GM10266 (cell line): ENCODE data around the gene AGMAT.

Experiments used
- DNase-seq: peaks from one replicate; pipeline ENCODE4 v3.0.0; 2012; ENCODE audit errors: extremely low spot score
- TF ChIP-seq, protein P1 (sequence below): IDR thresholded peaks from 2 replicates; pipeline ENCODE4 v1.5.1; 2012; ENCODE audit warnings: mild to moderate bottlenecking, low read depth; ENCODE audit not compliant: control insufficient read depth, insufficient read depth; ENCODE audit errors: missing control alignments

AGMAT gene

DNA sequence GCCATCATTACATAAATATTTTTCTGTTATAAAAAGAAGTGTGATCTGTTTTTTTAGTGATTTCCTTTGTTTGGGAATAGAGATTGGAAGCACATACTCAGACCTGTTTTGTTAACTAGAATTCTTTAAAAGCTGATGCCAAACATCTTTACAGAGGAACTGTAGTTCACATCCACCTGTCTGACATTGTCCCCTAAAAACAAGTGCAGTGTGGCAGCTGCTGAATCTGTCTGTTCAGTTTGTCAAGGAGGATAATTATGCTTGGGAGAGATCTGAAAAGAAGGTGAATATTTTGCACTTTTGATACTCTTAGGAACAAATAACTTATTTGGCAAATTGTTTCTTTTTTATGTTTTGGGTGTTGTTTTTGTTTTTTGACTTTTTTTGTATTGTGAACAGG lies 13.6 kb downstream of the AGMAT start:
- TF ChIP-seq, protein P1, sequence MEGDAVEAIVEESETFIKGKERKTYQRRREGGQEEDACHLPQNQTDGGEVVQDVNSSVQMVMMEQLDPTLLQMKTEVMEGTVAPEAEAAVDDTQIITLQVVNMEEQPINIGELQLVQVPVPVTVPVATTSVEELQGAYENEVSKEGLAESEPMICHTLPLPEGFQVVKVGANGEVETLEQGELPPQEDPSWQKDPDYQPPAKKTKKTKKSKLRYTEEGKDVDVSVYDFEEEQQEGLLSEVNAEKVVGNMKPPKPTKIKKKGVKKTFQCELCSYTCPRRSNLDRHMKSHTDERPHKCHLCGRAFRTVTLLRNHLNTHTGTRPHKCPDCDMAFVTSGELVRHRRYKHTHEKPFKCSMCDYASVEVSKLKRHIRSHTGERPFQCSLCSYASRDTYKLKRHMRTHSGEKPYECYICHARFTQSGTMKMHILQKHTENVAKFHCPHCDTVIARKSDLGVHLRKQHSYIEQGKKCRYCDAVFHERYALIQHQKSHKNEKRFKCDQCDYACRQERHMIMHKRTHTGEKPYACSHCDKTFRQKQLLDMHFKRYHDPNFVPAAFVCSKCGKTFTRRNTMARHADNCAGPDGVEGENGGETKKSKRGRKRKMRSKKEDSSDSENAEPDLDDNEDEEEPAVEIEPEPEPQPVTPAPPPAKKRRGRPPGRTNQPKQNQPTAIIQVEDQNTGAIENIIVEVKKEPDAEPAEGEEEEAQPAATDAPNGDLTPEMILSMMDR: no peak
- no peak for DNase-seq

DNA sequence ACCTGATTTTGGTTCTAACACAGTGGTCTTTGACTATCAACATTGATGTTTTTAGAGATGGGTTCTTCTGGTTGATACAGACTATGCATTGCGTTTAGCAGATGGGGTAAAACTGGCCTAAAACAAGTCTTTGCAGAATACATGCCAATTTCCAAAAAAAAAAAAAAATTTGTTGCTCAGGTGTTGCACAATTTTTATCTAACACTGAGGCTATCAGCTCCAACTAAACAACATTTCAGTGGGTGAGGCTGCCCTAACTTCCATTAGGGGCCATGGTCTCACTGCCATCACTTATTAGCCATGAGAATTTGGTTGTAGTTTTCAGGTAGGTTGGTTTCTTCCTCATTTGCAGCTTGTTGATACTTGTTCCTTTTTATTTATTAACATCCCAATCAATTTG lies 14.0 kb downstream of the AGMAT start:
- no peak for DNase-seq
- TF ChIP-seq, protein P1: no peak

DNA sequence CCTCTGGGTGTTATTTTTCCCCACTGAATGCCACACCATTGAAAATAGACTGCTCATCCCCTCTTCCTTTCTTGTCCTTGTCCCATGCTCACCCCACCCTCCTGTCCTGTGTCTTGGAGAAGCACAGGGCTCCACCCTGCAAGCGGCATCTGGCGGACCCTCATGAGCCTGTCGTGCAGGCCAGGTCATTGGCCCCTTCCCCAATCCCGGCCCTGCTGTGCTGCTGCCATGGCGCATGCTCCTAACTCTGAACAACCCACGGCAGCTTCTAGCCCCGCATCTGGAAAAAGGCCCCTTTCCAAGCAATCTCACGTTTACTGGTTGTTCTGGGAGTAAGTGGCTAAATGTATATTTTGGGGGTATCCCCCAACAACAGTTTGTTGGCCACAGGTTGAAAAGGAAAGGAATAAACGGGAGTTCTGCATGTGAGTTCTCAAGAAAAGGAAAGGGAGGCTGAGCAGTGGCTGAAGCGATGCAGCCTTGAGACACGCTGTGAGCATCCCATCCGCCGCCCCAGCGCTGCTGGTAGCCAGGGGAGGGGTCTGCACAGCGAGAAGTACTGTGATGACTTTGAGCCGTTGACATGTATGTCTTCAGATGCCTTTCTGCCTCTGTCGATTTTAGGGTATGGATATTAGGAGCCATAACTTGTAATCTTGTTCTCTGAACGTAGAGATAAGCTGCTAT lies 16.3 kb downstream of the AGMAT start:
- DNase-seq: no peak
- TF ChIP-seq, protein P1: no peak

DNA sequence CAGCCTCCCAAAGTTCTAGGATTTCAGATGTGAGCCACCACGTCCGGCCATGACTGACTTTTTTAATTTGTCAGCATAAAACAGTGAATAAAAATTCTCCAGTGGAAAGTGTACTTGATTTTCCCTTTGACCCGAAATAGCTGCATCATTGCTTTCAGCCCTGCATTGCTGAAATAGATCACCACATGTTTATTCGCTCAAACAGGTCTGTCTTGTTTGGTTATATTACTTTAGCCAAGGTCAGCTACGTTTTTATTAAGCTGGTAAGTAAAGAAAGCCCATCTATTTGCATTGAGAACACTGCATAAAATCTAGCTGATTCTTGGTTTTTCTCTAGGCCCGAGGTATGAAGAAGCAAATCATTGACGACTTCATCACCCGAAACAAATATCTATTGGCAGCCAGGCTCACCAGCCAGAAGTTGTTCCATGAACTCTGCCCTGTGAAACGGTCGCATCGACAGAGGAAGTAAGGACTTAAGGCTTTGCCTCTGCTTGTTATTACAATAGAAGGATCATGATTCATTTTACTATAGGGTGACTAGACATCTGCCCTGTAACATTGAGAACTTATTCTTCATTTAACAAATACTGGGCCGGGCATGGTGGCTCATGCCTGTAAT lies 25.6 kb downstream of the AGMAT start:
- no peak for DNase-seq
- TF ChIP-seq, protein P1: no peak

DNA sequence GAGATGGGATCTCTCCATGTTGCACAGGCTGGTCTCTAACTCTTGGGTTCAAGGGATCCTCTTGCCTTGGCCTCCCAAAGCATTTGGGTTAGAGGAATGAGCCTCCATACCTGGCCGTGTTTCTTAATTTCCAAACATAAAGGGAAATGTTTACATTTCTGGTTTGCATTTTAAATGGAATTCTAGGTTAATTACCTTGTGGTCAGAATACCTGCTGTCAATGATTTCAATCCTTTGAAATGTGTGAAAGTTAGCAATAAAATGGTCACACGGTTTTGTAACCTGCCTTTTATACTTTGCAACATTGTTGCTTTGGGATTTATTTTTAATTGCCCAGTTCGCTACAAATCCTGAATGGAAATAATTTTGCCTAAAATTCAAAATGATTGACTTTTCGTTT lies 26.3 kb downstream of the AGMAT start:
- TF ChIP-seq, protein P1: no peak
- DNase-seq: no peak

DNA sequence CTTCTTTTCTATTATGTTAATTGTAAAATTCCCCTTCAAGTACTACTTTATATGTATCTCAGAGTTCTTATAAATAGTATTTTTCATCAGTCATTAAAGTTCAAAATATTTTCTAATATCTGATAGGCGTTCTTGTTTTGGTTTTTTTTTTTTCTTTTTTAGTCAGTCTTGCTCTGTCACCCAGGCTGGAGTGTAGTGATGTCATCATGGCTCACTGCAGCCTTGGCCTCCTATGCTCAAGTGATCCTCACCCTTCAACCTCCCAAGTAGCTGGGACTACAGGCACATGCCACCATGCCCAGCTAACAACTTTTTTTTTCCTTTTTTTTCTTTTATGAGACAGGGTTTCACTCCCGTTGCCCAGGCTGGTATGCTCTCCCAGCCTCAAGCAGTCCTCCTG lies 27.3 kb downstream of the AGMAT start:
- TF ChIP-seq, protein P1: no peak
- no peak for DNase-seq

DNA sequence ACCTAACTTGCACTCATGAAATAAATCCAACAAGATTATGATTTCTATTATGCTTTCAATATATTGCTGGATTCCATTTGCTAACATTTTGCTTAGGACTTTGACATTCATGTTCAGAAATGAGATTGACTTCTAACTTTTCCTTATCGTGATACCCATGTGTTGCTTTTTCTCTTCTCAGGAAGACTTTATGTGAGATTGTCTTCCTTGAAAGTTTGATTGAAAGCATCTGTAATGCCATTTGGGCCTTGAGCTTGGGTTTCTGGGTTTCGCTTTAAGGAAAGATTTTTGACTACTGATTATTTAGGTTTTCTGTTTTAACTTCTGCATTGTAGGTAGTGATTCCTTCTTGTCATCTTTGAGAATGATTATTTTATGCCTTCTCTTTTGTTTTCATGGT lies 27.8 kb downstream of the AGMAT start:
- TF ChIP-seq, protein P1: no peak
- DNase-seq: no peak
